ENCODE data around the gene AGO1.

Gene AGO1

DNA sequence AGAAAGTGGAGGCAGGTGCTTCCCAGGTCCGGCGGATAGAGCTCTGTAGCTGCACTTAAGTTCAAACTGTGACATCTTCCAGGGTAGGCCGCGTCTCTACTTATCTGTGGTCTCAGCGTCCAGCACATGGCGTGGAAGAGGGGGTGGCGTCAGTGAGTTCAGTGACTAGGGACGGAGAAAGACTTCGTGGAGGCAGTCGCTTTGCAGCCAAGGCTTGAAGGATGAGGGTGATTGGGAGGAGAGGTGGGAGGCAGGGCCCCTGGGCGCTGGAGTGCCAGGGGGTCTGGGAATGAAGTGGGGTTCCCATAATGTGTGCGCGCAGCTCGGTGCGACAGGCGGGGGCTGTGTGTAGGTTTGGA lies 444 bp upstream of the AGO1 start:
- H3K4me3 ChIP-seq (ENCODE audit: low read depth, low read length) = peak overlapping the region; percentile 4; the same call in 1 of the 2 replicates
- no peak for DNase-seq (ENCODE audit: low read depth)
- TF ChIP-seq CTCF (IDR thresholded peaks at IDR 0.05; ENCODE audit: low read depth, low read length, missing control alignments) = no peak

- no peak for TF ChIP-seq CTCF (IDR thresholded peaks at IDR 0.05; ENCODE audit: low read depth, low read length, missing control alignments)
- no peak for DNase-seq (ENCODE audit: low read depth)
- peak overlapping the region; percentile 95 for H3K4me3 ChIP-seq (ENCODE audit: low read depth, low read length)
These were observed 659 bp downstream of the AGO1 start for GRCh38 chr1:35883635-35884101.

GRCh38 chr1:35884934-35885333 lies 1.9 kb downstream of the AGO1 start:
- no peak for DNase-seq (ENCODE audit: low read depth)
- no peak overlapping the region for H3K4me3 ChIP-seq (ENCODE audit: low read depth, low read length)

DNA sequence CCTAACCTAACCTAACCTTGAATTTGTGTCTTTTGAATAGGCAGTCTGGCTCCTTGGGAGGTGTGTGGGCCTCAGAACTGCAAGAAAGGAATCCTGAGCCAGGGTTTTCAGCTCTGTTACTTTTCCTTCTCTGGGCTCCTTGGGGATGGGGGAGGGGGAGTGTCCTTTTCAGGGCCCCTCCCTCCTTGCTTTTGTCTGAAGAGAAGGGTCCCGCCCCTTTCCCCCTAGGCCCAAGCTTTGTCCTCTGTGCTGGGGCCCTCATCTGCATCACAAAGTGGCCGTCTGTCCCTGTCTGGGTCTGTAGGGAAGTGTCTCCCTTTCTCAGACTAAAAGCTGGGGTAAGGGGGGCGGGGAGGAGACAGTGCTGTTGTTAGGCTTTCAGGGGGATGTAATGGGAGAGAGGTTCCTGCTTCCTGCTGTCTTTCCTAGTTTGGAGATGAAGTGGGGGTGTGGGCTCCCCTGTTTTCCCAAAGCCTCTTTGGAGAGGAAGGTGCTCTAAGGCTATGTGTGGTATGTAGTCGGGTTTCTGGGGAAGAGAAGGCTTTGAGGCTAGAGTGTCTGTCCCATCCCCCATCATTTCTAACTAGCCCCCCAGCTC lies 3.1 kb downstream of the AGO1 start:
- H3K4me3 ChIP-seq (ENCODE audit: low read depth, low read length) = no peak overlapping the region
- no peak for DNase-seq (ENCODE audit: low read depth)
- TF ChIP-seq CTCF (IDR thresholded peaks at IDR 0.05; ENCODE audit: low read depth, low read length, missing control alignments) = no peak

More at GRCh38 chr1:35884934-35885333, 1.9 kb downstream of the AGO1 start:
- no peak for TF ChIP-seq CTCF (IDR thresholded peaks at IDR 0.05; ENCODE audit: low read depth, low read length, missing control alignments)

GRCh38 chr1:35886577-35887431 lies 3.8 kb downstream of the AGO1 start:
- TF ChIP-seq CTCF (IDR thresholded peaks at IDR 0.05; ENCODE audit: low read depth, low read length, missing control alignments) = no peak
- DNase-seq (ENCODE audit: low read depth) = no peak
- no peak overlapping the region for H3K4me3 ChIP-seq (ENCODE audit: low read depth, low read length)

- H3K4me3 ChIP-seq (ENCODE audit: low read depth, low read length) = no peak overlapping the region
- no peak for TF ChIP-seq CTCF (IDR thresholded peaks at IDR 0.05; ENCODE audit: low read depth, low read length, missing control alignments)
- no peak for DNase-seq (ENCODE audit: low read depth)
These were observed 4.5 kb downstream of the AGO1 start for GRCh38 chr1:35887508-35887907.

All from GM12864 (cell line).